GM18499 (cell line): ENCODE results near the gene MRPL30.
"Not testable (repeated sequence)": the region's sequence is repeated elsewhere in the genome, so short reads cannot be mapped to it uniquely, and the experiment has no call there.

Source experiments
- ATAC-seq: cut with Tn5 transposase; IDR thresholded peaks from one replicate; pipeline ENCODE4 v1.9.1; 2021; ENCODE audit warnings: moderate number of reproducible peaks; ENCODE audit not compliant: insufficient read depth, unreplicated experiment

MRPL30 gene

DNA sequence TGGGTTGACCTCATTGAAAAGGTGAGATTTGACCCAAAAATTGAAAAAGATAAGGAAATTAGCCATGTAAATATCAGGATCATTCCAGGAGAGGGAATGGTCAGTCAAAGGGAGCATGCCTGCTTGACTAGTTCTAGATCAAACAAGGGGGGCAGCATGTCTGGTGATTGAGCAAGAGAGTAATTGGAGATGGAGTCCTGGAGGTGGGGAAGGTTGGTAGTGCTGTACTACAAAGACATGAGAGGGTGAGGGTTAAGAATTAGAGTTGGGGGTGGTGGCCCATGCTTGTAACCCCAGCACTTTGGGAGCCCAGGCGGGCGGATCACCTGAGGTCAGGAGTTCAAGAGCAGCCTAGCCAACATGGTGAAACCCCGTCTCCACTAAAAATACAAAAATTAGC, 2.0 kb downstream of the MRPL30 start:
- ATAC-seq = no peak

DNA sequence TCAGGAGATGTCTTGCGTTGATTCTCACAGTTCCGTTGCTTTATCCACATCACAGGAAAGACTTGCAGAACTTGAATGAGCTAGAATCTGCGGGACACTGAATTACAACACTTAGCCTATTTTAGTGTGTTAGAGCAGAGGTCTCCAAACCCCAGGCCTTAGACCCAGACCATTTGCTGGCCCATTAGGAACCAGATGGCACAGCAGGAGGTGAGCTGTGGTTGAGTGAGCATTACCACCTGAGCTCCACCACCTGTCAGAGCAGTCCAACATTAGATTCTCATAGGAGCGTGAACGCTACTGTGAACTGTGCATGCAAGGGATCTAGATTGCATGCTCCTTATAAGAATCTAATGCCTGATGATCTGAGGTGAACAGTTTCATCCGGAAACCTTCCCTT, 3.8 kb downstream of the MRPL30 start:
- no peak for ATAC-seq

DNA sequence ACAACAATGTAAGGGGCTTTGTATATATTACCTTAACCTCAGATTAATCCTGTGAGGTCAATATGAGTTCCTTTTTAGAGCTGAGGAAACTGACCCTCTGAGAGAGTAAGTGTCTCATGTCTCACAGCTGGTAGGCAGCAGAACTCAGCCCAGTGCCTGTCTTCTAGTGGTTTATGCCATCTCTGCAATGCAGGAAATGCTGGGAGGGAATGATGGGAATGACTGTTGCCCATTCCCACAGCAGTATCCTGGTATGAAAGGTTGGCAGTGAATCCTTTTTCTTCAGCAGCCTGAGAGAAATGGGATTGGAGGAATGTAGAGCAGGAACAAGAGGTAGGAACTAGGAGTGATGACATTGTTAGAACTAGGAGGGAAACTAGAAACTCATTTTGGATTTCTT, 6.0 kb downstream of the MRPL30 start:
- no peak for ATAC-seq

DNA sequence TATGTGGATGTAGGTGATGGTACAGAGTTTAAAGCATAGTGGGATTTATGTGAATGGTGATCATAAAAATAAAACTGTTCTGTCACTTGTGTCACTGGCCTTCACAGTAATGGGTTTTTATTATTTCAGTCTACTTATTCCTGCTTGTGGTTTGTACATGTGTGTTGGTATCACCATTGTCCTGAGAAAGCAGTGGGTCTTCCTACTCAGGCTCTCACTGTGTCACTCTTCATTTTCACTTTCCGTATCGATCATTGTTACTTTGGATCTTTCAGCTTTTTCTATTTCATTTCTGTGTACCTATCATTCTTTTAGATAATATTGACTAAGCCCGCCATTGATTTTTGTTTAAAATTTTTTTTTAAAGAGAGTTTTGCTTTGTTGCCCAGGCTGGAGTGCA, 7.4 kb downstream of the MRPL30 start:
- ATAC-seq = no peak

DNA sequence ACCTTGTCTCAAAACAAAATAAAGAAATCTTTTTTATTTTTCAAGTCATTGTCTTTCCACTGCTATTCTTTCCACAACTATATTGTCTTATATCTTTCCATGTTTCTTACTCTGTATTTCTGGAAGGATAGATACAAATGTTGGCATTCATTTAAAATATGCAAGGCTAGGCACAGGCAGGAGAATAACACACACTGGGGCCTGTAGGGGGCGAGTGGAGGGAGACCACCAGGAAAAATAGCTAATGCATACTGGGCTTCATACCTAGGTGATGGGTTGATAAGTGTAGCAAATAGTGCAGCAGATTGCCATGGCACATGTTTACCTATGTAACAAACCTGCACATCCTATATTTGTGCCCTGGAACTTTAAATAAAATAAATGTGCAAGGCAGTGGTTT, 9.6 kb downstream of the MRPL30 start:
- no peak for ATAC-seq

DNA sequence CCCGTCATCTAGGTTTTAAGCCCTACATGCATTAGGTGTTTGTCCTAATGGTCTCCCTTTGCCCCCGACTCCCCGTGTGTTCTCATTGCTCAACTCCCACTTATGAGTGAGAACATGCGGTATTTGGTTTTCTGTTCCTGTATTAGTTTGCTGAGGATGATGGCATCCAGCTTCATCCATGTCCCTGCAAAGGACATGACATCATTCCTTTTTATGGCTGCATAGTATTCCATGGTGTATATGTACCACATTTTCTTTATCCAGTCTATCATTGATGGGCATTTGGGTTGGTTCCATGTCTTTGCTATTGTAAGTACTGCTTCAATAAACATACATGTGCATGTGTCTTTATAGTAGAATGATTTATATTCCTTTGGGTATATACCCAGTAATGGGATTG, 11.4 kb downstream of the MRPL30 start:
- ATAC-seq = not testable (repeated sequence)

DNA sequence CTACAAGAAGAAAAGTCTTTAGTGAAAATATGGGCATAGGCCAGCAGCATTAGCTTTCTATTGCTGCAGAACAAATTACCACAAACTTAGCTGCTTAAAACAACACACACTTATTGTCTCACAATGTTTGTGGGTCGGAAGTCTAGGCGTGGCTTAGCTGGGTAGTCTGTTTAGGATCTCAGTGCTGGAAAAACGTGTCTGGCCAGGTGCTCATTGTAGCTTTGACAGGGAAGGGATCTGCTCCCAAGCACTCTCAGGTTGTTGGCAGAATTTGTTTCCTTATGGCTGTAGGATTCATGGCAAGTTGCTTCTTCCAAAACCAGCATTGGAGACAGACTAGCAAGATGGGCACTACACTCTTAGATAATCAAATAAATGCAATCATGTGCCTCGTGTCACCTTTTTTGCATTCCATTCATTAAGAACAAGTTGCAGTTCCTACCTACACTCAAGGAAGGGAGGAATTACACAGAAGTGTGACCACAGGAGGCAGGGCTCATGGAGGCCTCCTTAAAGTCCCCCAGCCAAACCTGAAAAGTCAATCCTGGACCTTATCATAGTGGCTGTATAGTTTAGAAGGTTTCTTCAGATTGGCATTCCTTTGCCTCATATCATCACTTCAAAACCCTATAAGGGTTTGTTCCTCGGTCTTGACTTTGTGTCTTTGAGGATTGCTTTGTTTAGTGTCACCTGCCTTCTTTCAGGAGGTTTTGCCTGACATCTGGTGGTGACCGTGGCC, 17.3 kb downstream of the MRPL30 start:
- ATAC-seq = no peak

DNA sequence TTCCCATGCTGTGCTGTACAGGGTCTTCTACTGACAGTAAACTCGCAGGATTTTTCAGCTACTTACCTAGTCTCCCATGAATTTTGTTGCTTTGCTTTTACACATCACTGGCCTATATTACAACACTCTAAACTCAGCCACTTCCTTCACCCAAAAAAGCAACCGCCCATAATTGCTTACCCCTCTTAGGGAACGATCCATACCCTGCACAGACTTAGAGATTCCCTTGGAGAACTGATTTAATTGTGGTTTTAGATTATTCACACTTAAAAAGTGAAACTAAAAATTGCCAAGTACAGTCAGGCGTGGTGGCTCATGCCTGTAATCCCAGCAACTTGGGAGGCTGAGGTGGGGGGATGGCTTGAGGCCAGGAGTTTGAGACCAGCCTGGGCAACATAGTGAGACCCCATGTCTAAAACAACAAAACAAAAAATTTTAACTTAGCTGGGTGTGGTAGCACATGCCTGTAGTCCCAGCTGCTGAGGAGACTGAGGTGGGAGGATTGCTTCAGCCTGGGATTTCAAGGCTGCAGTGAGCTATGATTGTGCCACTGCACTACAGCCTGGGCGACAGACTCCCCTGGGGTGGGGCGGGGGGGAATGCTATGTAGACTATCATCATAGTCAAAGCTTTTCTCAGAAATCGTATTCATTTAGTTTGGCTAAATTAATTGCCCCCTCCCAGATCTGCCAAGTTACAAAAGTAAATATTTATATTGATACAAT, 19.3 kb downstream of the MRPL30 start:
- no peak for ATAC-seq

DNA sequence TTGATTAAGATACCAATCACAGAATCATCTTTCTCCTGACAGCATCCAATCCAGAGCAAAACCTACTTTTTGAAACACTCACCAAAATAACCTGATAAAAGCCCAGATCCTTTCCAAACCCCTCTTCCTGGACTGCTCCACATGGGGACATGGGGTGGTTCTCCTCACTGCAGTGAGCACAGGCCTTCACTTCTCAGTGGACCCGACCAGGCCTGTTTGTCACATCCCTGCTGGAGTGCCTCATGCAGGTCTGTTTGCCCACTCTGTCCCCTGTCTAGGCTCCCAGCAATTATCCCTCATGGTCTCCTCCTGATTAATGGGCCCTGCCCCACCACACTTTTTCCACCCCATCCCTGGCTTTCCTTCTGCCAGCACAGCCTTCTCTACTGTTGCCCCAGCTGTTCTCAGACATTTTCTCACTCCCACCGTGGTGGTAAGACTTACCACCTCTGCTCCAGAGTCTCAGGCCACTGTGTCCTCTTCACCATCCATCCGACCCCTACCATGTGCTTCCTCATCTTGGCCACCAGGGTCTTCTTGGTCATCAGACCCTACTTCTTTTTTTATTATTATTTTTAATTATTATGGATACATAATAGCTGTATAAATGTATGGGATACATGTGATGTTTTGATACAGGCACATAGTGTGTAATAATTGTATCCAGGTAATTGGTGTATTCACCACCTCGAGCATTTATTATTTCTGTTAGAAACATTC, 21.1 kb downstream of the MRPL30 start:
- ATAC-seq = no peak

DNA sequence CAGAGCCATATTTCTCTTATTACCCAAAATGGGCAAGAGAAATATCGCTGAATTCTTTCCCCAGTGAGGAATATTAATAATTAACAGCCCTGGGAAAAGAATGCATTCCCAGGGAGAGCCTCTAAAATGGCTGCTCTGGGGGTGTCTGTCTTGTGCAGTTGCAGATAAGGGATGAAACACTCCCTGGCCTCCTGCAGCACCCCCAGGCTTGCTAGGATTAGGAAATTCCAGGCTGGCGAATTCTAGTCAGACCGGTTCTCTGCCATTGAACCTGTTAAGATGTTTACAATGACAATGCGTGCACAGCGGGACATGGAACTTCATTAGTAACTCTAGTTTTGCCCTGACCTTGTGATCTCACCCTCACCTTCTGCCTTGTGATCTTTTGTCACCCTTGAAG, 24.5 kb downstream of the MRPL30 start:
- no peak for ATAC-seq

DNA sequence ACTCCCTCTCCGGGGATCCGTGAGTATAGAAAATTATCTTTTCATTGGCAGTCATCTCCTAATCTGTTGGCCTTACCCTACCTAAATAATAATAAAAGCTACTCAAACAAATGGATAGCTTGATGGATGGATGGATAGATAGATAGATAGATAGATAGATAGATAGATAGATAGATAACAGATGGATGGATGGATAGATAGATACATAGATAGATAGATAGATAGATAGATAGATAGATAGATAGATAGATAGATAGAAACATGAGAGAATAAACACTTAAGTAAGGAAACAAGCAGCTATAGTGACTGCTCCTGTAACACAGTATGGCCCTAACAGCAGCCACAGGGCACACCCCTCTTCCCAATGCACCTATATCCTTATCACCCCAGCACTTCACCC, 35.1 kb downstream of the MRPL30 start:
- ATAC-seq = no peak

DNA sequence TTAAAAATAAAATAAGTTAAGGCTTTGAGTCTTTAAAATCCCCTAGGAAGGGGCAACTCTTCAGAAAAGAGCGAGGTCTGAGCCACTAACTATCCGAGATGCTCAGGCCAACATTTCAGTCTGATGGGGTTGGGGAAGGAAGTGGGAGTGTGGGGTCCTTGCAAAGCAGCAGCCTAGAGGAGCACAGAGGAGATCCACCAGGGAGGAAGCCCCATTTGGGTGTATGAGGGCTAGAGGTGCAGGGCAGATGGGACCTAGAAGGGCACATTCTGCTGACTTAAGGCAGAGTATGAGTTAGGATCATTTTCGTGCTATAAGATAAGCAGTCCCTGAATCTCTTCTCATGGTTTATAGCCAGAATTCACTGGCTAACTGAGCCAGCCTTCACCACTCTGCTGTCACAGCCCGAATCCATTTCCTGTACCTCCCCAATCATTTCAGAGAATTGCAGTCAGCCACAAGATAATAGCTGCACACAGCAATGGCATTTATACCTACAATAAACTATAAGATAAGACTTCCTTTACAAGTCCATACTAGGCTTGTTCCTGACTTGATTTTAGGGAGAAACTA, 37.0 kb downstream of the MRPL30 start:
- ATAC-seq = no peak

DNA sequence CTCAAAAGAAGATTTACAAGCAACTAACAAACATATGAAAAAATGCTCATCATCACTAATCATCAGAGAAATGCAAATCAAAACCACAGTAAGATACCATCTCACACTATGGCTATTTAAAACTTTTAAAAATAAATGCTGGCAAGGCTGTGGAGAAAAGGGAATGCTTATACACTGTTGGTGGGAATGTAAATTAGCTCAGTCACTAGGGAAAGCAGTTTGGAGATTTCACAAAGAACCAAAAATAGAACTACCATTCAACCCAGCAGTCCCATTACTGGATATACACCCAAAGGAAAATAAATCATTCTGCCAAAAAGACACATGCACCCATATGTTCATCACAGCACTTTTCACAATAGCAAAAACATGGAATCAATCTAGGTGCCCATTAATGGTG, 52.2 kb downstream of the MRPL30 start:
- not testable (repeated sequence) for ATAC-seq

DNA sequence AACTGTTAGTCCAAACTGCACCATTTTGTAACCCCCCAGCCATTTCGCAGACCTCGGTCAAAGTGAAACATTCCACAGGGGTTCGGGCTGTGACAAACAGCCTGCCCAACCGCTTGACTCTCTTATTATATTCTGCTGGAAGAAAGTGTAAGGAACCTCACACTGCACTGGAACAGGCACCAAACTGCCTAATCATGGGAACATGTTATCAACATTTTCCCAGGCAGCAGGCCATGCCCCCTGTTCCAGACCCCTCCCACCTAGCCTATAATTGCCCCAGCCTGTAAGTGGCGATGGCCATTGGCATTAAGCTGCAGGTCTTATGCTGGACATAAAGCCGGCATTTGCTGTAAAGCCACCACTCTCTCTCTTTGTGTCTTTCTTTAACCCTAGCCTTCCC, 57.6 kb downstream of the MRPL30 start:
- ATAC-seq = no peak

DNA sequence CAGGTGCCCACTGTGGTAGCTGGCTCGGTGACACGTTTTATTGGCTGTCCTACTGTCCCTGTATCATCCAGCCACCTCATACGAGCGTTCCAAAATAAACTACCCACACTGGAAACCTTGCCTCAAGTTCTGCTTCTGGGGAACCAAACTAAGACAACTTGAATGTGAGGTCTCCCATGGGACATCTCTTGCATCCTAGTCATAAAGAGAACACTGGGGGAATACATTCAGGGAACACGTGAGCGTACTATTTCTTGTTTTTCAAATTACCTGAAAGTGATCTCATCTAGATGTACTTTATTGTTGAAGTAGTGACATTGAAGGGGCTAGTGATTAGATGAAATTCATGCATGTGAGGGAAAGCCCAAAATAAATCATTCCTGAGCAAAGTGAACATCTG, 59.4 kb downstream of the MRPL30 start:
- ATAC-seq = no peak

DNA sequence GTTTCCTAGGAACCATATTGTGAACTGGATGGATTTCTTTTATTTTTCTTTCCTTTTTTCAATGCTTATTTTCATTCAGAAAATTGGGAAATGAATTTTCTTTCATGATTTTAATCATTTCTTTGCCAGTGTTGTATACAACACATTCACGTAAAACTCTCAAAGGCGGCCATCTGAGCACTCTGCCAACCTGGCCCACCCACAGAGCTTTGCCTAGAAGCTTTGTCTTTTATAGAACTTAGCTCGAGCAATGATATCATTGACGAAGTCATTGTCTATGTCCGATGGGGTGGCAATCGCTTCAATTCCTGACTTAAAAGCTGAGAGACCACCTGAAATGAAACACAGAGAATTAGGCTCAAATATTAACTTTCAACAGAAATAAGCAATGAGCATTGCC, 61.2 kb downstream of the MRPL30 start:
- no peak for ATAC-seq
